Smooth muscle cell of the brain vasculature (primary cell): ENCODE results near the gene RNF168.
"Not testable (repeated sequence)": the region's sequence is repeated elsewhere in the genome, so short reads cannot be mapped to it uniquely, and the experiment has no call there.

ENCODE experiments used
- DNase-seq: peaks from one replicate; pipeline ENCODE4 v3.0.0-alpha.2; 2012; ENCODE audit warnings: low read depth, low spot score

RNF168 gene

GRCh38 chr3:196471551-196471950, 32.0 kb downstream of the RNF168 start:
- DNase-seq: no peak

- DNase-seq: not testable (repeated sequence)
These were observed 33.4 kb downstream of the RNF168 start for GRCh38 chr3:196470182-196470581.

- no peak for DNase-seq
These were observed 39.8 kb downstream of the RNF168 start for GRCh38 chr3:196463804-196464203.

GRCh38 chr3:196463478-196463756, 40.2 kb downstream of the RNF168 start:
- DNase-seq: no peak

GRCh38 chr3:196462680-196463477, 40.7 kb downstream of the RNF168 start:
- not testable (repeated sequence) for DNase-seq

- no peak for DNase-seq
These were observed 45.5 kb downstream of the RNF168 start for GRCh38 chr3:196458063-196458462.

- DNase-seq: not testable (repeated sequence)
These were observed 46.1 kb downstream of the RNF168 start for GRCh38 chr3:196457470-196457869.

GRCh38 chr3:196454935-196455334, 48.6 kb downstream of the RNF168 start:
- no peak for DNase-seq

- not testable (repeated sequence) for DNase-seq
These were observed 58.2 kb downstream of the RNF168 start for GRCh38 chr3:196445391-196445790.

GRCh38 chr3:196444500-196444894, 59.1 kb downstream of the RNF168 start:
- no peak for DNase-seq

GRCh38 chr3:196440696-196441095, 62.9 kb downstream of the RNF168 start:
- no peak for DNase-seq

GRCh38 chr3:196440041-196440537, 63.5 kb downstream of the RNF168 start:
- DNase-seq: no peak

GRCh38 chr3:196432137-196432879, 71.3 kb downstream of the RNF168 start, which contains the start of gene UBXN7:
UBXN7 (minus strand) TSS chr3:196432427; CDS start chr3:196432399, 28 bp downstream.
- DNase-seq: peak; percentile 80

GRCh38 chr3:196431181-196432136, 72.1 kb downstream of the RNF168 start:
- DNase-seq: no peak

- no peak for DNase-seq
These were observed 75.5 kb downstream of the RNF168 start for GRCh38 chr3:196428041-196428440.

GRCh38 chr3:196424421-196424820, 79.1 kb downstream of the RNF168 start:
- not testable (repeated sequence) for DNase-seq

GRCh38 chr3:196423044-196423781, 80.4 kb downstream of the RNF168 start:
- DNase-seq: no peak

- DNase-seq: not testable (repeated sequence)
These were observed 81.9 kb downstream of the RNF168 start for GRCh38 chr3:196421668-196422067.

- DNase-seq: no peak
These were observed 84.2 kb downstream of the RNF168 start for GRCh38 chr3:196419386-196419785.
